DND-41 (cell line): ENCODE measurements around the gene ATP2B1.

Experiments used
- ATAC-seq: fragments of 200-7000 bp; cut with Tn5 transposase; 3 replicates; pipeline ENCODE4 v1.9.1; 2021; ENCODE audit warnings: low read depth; ENCODE audit not compliant: insufficient read depth
- DNase-seq: peaks from one replicate; pipeline ENCODE4 v3.0.0-alpha.2; 2020
- H2AFZ ChIP-seq: 2 replicates; pipeline ENCODE4 v1.6.0; 2012; ENCODE audit warnings: low read depth, low read length
- H3K27ac ChIP-seq: 2 replicates; pipeline ENCODE4 v1.5.1; 2012; ENCODE audit warnings: low read length, inconsistent platforms
- H3K27me3 ChIP-seq: fragments of 200-600 bp; sonication (generic); 2 replicates; pipeline ENCODE4 v1.6.0; 2012; ENCODE audit warnings: low read length, mild to moderate bottlenecking, inconsistent platforms; ENCODE audit not compliant: insufficient read depth, poor library complexity
- H3K36me3 ChIP-seq: 2 replicates; pipeline ENCODE4 v1.5.1; 2012; ENCODE audit warnings: low read length, inconsistent platforms; ENCODE audit not compliant: insufficient read depth
- H3K4me1 ChIP-seq: 2 replicates; pipeline ENCODE4 v1.5.1; 2012; ENCODE audit warnings: mild to moderate bottlenecking, low read length; ENCODE audit not compliant: insufficient read depth
- H3K4me2 ChIP-seq: 2 replicates; pipeline ENCODE4 v1.6.0; 2012; ENCODE audit warnings: mild to moderate bottlenecking, moderate library complexity, low read length, inconsistent platforms; ENCODE audit not compliant: insufficient read depth
- H3K4me3 ChIP-seq, 2 experiments: fragments of 200-600 bp in 1 of 2; shearing (Covaris generic) in 1 of 2; 2 replicates each; pipeline ENCODE4 v1.5.1; 2012 to 2016; ENCODE audit warnings: inconsistent platforms in 2 of 2, low read length in 2 of 2, mild to moderate bottlenecking in 2 of 2, low read depth in 1 of 2, moderate library complexity in 1 of 2
- H3K79me2 ChIP-seq: 2 replicates; pipeline ENCODE4 v1.6.0; 2012; ENCODE audit warnings: low read length, inconsistent platforms; ENCODE audit not compliant: insufficient read depth
- H3K9ac ChIP-seq: 2 replicates; pipeline ENCODE4 v1.6.0; 2012; ENCODE audit warnings: low read depth, mild to moderate bottlenecking, inconsistent platforms, low read length, moderate library complexity
- H3K9me3 ChIP-seq: 2 replicates; pipeline ENCODE4 v1.5.1; 2012; ENCODE audit warnings: low read length, moderate library complexity, mild to moderate bottlenecking, inconsistent platforms; ENCODE audit not compliant: insufficient read depth, severe bottlenecking
- H4K20me1 ChIP-seq: 2 replicates; pipeline ENCODE4 v1.6.0; 2012; ENCODE audit warnings: low read length; ENCODE audit not compliant: insufficient read depth
- CTCF ChIP-seq: IDR thresholded peaks from 2 replicates; pipeline ENCODE4 v1.5.1; 2012; ENCODE audit warnings: borderline replicate concordance, low read length, moderate library complexity, mild to moderate bottlenecking; ENCODE audit not compliant: poor library complexity, severe bottlenecking; ENCODE audit errors: extremely low read depth
- EZH2 ChIP-seq: IDR thresholded peaks from 3 replicates; pipeline ENCODE4 v1.6.1; 2012; ENCODE audit warnings: borderline replicate concordance, low read depth, mild to moderate bottlenecking, moderate library complexity, low read length, inconsistent platforms; ENCODE audit not compliant: severe bottlenecking

The ATP2B1 gene

GRCh38 chr12:89707703-89708564, 704 bp downstream of the ATP2B1 start:
- Histone ChIP-seq H3K4me3 (peak overlapping the region; percentile 70 to 91), H3K27ac (peak overlapping the region; percentile 90), H3K9me3 (no peaks in the 10 kb centered on the region), H3K4me1 (peaks cover 28% of the 10 kb centered on the region), H2AFZ (peak overlapping the region; percentile 95), H3K27me3 (peaks cover 15% of the 10 kb centered on the region), H3K4me2 (peak overlapping the region; percentile 98), H4K20me1 (peaks cover 27% of the 10 kb centered on the region), H3K79me2 (peaks cover 54% of the 10 kb centered on the region), H3K36me3 (no peaks in the 10 kb centered on the region; the same call in 1 of the 2 replicates), H3K9ac (peak overlapping the region; percentile 93)
- TF ChIP-seq CTCF (no peak), EZH2 (no peak)
- ATAC-seq (peak; percentile 8), DNase-seq (peak; percentile 47)

- peak overlapping the region; percentile 70 to 91; a peak in 3 of 4 replicates for H3K4me3 ChIP-seq
- H4K20me1 ChIP-seq: peaks cover 27% of the 10 kb centered on the region
- peak overlapping the region; percentile 98 for H3K4me2 ChIP-seq
- DNase-seq: no peak
- peak overlapping the region; percentile 93 for H3K9ac ChIP-seq
- no peak for ATAC-seq
- peaks cover 15% of the 10 kb centered on the region for H3K27me3 ChIP-seq
- H3K79me2 ChIP-seq: peaks cover 61% of the 10 kb centered on the region
- no peaks in the 10 kb centered on the region; the same call in 1 of the 2 replicates for H3K36me3 ChIP-seq
- peaks cover 28% of the 10 kb centered on the region for H3K4me1 ChIP-seq
- no peaks in the 10 kb centered on the region for H3K9me3 ChIP-seq
- H2AFZ ChIP-seq: peak overlapping the region; percentile 95; the same call in 1 of the 2 replicates
- no peak overlapping the region for H3K27ac ChIP-seq
- TF ChIP-seq CTCF: no peak
- TF ChIP-seq EZH2: no peak
These were observed 1.5 kb downstream of the ATP2B1 start for GRCh38 chr12:89706986-89707702.

DNA sequence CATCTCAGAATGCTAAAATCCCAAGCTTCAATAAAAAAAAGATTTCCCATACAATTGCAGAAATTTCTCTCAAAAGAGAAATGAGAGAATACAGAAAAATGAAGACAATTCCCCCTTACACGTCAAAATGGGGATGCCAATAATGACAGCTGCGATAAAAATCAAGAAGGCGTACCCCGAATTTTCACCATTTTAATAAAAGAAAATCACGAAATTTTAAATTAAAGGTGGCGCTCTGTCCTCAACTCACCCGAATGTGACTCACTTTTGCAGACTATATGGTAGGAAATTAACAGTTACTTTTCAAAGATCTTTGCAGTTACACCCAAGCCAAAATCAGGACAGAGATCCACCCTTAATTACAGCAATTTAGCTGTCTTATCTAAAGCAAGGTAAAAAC, 2.1 kb downstream of the ATP2B1 start:
- H3K9me3 ChIP-seq: no peaks in the 10 kb centered on the region
- H3K79me2 ChIP-seq: peaks cover 67% of the 10 kb centered on the region
- H3K27ac ChIP-seq: no peak overlapping the region
- DNase-seq: no peak
- H3K36me3 ChIP-seq: no peaks in the 10 kb centered on the region; the same call in 1 of the 2 replicates
- peaks cover 33% of the 10 kb centered on the region for H4K20me1 ChIP-seq
- no peak overlapping the region for H2AFZ ChIP-seq
- peaks cover 15% of the 10 kb centered on the region for H3K27me3 ChIP-seq
- H3K4me2 ChIP-seq: peak overlapping the region; percentile 98; the same call in 1 of the 2 replicates
- peaks cover 28% of the 10 kb centered on the region for H3K4me1 ChIP-seq
- no peak overlapping the region for H3K9ac ChIP-seq
- no peak for TF ChIP-seq EZH2
- TF ChIP-seq CTCF: no peak
- no peak for ATAC-seq
- peak overlapping the region in 1 of 2 experiments; percentile 91; a peak in 1 of 4 replicates for H3K4me3 ChIP-seq
